HG03354 (cell line): ENCODE results near the gene TM4SF4.

Source experiments
- ATAC-seq: cut with Tn5 transposase; IDR thresholded peaks from one replicate; pipeline ENCODE4 v1.9.1; 2021; ENCODE audit warnings: mild to moderate bottlenecking; ENCODE audit not compliant: unreplicated experiment, poor library complexity, severe bottlenecking

Gene TM4SF4

GRCh38 chr3:149453140-149453805, 21.2 kb upstream of the TM4SF4 start:
- no peak for ATAC-seq

GRCh38 chr3:149454746-149455145, 19.8 kb upstream of the TM4SF4 start:
- no peak for ATAC-seq

GRCh38 chr3:149455366-149455765, 19.1 kb upstream of the TM4SF4 start:
- no peak for ATAC-seq

DNA sequence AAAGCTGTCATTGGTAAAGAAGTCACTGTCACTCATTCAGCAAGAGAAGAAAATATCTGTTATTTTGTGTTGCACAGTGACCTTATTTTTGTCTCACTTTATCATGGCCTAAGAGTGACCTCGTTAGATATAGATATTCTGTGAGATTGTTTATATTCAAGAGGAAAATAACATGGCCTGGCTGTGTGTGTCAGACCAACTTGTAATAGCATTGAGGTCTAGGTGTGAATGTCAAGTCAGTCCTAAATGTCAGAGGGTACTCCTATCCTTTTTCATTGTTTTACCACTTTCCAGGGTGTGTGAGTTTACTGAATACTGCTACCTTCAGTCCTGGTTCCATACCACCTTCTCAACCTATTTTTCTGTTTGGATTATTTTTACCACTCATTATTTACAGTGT, 18.5 kb upstream of the TM4SF4 start:
- ATAC-seq, result no peak

GRCh38 chr3:149459491-149460059, 14.9 kb upstream of the TM4SF4 start:
- ATAC-seq, result no peak

- no peak for ATAC-seq
Observed at GRCh38 chr3:149460117-149460516, 14.4 kb upstream of the TM4SF4 start.

GRCh38 chr3:149462051-149462450, 12.4 kb upstream of the TM4SF4 start:
- no peak for ATAC-seq

DNA sequence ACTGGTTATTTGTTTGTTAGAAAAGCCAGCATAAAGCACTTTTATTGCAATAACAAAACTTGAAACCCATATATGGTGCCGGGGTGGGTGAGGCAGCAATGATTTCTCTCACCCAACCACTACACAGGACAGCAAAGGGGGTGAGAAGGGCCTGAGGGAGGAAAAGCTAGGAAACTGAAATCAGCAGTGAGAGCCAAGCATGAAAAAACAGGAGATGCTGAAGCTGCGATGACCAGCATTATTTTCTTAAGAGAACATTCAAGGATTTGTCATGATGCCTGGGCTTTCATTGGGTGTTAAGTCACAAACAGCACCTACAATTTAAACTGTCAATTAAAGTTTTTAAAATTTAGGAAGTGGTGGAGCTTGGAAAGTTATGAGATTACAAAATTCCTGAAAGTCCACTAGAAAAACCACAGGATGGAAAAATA, 11.9 kb upstream of the TM4SF4 start:
- no peak for ATAC-seq

DNA sequence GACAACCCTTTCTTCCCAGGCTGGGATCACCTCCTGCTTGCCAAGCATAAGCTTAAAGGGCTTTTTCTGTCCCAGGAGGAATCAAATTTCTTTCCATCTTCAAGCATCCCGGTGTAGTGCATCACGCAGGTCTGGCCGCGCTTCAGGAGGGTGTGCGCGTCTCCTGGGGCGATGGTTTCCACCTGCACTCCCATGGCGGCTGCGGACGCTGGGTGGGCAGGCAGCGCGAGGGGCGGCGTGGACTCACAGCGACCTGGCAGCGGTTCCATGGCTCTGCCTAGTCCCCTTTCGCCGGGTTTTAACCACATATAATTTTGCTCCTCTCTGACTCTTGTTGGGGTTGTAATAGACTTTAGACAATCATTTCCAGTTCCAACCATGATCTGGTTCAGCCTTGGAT, 10.6 kb upstream of the TM4SF4 start:
- ATAC-seq, result no peak

DNA sequence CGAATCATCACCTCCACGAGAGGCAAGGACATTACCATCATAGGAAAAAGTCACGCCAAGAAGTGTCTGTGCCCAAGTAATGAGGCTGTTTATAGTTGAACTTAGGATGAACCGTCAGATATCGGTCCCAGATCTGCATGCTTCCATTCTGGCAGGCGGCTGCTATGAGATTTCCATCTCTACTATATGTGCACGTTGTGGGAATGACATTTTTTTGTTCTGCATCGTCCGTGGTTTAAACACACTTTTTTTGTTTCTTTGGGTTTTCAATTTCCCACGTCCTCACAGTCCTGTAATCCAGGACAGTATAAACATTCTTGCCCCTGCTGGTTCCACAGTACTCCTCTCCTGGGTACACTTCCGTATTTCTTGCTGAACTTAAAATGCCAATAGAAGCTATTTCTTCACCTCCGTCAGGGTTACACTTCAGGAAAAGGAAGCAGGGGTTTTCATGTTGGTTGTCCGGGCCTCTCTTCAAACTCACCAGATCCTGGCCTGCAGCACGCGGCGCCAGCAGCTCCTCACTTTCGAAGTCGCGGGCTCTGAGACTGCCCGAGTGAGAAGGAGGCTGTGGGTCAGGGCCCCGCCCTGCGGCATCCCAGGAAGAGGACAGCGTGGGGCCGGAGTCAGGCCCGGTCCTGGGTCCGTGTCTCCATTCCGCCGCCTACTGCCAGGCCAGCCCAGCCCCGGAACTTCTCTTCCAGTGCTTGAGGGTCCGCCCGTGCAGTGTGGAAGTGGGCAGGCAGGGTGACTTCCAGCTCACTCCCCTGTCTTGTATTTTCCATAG, 9.8 kb upstream of the TM4SF4 start:
- no peak for ATAC-seq

DNA sequence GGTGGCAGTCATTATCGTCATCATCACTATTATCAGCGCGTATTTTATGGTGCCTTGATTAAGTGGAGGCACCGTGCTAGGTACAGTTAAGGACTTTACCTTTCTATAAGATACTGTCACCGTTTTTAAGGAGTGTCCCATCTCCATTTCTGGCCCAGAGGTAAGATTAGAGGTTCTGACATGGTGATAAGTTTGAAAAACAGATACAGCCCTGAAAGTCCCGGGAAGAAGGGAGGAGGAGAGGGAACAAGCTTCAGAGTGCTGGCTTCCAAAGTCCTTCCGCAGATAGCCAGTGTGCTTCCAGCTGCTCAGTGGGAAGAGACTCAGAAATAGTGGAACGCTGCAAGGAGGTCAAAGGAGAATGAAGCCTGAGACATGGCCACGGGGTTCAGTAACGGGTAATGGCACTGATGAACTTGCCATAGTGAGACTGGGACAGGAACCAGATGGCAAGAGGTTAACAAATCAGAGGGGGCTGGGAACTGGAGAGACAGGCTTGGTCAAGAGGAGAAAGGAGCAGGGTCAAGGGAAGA, 9.1 kb upstream of the TM4SF4 start:
- ATAC-seq, result no peak

GRCh38 chr3:149466192-149466591, 8.3 kb upstream of the TM4SF4 start:
- no peak for ATAC-seq

DNA sequence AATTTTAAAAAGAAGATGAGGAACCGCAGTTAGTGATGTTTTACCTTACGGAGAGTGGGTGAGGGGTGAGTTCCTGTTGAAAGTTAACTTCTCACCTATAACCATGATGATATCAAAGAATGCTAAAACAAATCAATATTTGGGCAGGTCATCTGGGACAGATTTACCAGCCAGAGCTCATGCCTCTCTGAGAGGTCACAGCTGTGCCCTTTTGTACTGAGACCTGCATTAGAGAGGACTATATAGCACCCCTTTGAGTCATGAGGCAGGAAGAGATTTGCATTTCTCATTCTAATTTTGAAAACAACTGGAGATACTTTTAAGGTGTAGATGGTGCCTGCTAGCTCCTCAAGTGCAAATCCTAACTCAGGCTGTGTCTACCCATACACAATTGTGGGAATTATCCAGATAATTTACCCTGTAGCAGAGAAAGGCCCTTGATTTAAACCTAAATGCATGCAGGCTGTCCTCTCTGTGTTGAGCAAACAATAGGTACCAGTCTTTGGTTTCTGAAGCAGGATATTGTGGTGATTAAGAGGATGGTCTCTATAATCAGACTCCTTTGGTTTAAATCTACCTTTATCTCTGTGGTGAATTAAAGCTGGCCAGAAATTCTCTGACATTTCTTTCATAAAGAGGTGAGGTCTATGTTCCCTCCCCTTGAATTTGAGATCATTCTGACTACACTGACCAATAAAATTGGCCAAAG, 5.8 kb upstream of the TM4SF4 start:
- ATAC-seq, result peak; percentile 92

- no peak for ATAC-seq
Observed at GRCh38 chr3:149470381-149470780, 4.1 kb upstream of the TM4SF4 start.

DNA sequence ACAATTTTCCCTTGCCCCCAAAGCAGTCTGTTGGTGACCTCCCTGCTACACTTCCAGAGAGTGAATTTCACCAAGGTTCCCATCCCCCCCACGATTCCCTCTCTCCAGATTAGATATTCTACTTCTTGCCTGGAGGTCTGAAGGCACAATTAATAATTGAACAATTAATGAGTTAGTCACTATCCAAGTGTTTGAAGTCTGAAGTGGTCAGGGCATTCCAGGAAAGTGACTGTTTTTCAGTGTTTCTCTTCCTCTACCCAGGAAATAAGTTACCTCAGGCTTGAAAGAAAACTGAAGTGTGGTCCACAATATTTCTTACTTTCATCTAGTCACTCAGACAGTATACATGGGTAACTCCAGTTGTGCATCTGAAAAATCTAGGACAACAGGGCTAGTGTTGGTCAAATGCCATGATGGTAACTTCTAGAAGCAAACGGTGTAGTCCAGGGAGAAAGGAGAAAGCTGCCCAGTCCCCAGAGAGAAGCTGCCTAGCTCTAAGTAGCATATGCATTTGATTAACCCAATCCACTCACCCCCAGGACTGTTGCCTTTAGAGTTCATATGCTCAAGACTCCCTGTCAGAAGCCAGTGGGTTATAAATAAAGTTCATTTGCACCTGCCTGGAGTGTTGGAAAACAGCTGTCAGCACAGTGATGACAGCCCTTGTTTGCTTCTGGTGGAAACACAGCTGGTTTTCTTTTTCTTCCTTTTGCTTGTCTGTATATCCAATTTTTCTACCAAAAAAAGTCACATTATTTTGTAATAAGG, 2.3 kb upstream of the TM4SF4 start:
- no peak for ATAC-seq

DNA sequence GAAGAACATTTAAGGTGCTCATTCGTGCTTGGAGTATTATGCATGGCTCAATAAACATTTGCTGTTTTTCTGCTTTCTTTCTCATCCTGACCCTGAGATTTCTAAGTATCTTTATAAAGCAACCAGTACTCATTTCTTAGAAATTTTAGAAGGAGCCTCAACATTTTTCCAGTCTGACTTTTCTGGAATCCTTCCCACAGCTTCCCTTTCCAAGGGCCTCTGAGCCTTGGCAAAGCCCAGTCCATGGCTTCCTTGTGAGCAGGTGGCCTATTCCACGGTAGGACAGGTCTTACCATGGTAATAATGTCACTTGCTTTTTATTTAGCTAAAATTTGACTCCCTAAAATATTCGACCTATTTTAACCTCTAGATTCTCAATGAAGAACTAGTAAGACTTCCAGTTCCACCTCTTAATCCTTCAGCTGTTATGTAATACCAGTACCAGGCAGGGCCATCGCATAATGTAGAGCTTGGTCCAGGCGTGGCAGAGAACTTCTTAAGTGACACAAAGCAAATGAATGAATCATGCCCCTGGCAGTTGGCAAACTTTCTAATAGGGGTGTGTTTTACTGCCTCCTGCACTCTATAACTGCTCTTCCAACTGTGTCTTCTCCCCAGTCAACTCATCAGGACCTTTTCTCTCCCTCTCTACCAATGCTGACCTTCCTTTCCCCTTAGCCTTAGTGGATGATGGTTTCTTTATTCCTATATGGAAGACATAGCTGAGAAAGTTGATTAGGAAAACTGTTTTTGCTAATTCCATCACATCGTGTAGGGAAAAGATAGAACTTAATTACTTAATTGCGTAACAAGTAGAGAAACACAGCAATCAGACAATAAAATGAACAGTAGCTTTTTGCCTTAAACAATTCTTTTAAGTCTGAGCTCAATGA, 894 bp upstream of the TM4SF4 start:
- ATAC-seq, result no peak

DNA sequence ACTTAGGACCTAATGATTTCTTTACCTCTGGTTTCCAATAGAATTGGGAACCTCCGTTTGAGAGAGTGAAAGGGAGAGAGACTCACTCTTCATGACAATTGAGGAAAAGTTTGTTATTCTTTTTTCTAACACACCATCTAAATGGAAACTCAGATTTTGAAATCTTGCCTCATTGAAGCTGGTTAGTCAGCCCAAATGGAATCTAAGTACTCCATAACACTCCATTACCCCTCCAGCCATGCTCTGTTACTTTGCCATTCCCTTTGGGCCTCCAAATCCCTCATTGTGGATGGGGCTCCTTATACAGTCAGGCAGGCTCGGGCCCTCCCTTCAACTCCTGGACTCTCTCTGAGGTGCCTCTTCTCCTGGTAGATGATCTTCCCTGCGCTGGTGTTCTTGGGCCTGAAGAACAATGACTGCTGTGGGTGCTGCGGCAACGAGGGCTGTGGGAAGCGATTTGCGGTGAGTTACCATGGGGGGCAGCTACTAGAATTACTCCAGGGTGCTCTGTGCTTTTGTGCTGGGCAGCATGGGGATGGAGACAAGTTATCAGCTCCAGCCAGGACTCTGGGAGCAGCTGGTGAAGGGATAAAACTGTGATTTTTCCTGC, 1.1 kb downstream of the TM4SF4 start:
- ATAC-seq, result no peak

GRCh38 chr3:149476225-149476624, 1.7 kb downstream of the TM4SF4 start:
- no peak for ATAC-seq
